Measurements from ENCODE around the gene COQ8A.

COQ8A gene

GRCh38 chr1:226965581-226966440 is 25.7 kb downstream of the COQ8A start:
- H3K4me3 ChIP-seq (ENCODE audit: low read length), result no peak overlapping the region
- no peak for TF ChIP-seq ZNF274 (IDR thresholded peaks at IDR 0.05; ENCODE audit: low read depth, low read length)

GRCh38 chr1:226966683-226967082 is 26.6 kb downstream of the COQ8A start:
- H3K4me3 ChIP-seq (ENCODE audit: low read length), result no peak overlapping the region
- no peak for TF ChIP-seq ZNF274 (IDR thresholded peaks at IDR 0.05; ENCODE audit: low read depth, low read length)

GRCh38 chr1:226967665-226968064 is 27.6 kb downstream of the COQ8A start:
- no peak overlapping the region for H3K4me3 ChIP-seq (ENCODE audit: low read length)
- no peak for TF ChIP-seq ZNF274 (IDR thresholded peaks at IDR 0.05; ENCODE audit: low read depth, low read length)

- H3K4me3 ChIP-seq (ENCODE audit: low read length), result no peak overlapping the region
- no peak for TF ChIP-seq ZNF274 (IDR thresholded peaks at IDR 0.05; ENCODE audit: low read depth, low read length)
Measured at GRCh38 chr1:226971765-226972164, 31.7 kb downstream of the COQ8A start.

- no peak overlapping the region for H3K4me3 ChIP-seq (ENCODE audit: low read length)
- no peak for TF ChIP-seq ZNF274 (IDR thresholded peaks at IDR 0.05; ENCODE audit: low read depth, low read length)
Measured at GRCh38 chr1:226972931-226973330, 32.8 kb downstream of the COQ8A start.

GRCh38 chr1:226973371-226973897 is 33.3 kb downstream of the COQ8A start:
- H3K4me3 ChIP-seq (ENCODE audit: low read length), result no peak overlapping the region
- TF ChIP-seq ZNF274 (IDR thresholded peaks at IDR 0.05; ENCODE audit: low read depth, low read length), result no peak

- H3K4me3 ChIP-seq (ENCODE audit: low read length), result no peak overlapping the region
Measured at GRCh38 chr1:226973898-226974543, 33.9 kb downstream of the COQ8A start.

GRCh38 chr1:226974544-226975258 is 34.6 kb downstream of the COQ8A start:
- no peak overlapping the region for H3K4me3 ChIP-seq (ENCODE audit: low read length)
- TF ChIP-seq ZNF274 (IDR thresholded peaks at IDR 0.05; ENCODE audit: low read depth, low read length), result no peak

More at GRCh38 chr1:226973898-226974543, 33.9 kb downstream of the COQ8A start:
- TF ChIP-seq ZNF274 (IDR thresholded peaks at IDR 0.05; ENCODE audit: low read depth, low read length), result no peak

- TF ChIP-seq ZNF274 (IDR thresholded peaks at IDR 0.05; ENCODE audit: low read depth, low read length), result no peak
- no peak overlapping the region for H3K4me3 ChIP-seq (ENCODE audit: low read length)
Measured at GRCh38 chr1:226975259-226976250, 35.5 kb downstream of the COQ8A start.

GRCh38 chr1:226976276-226976977 is 36.3 kb downstream of the COQ8A start:
- TF ChIP-seq ZNF274 (IDR thresholded peaks at IDR 0.05; ENCODE audit: low read depth, low read length), result no peak
- H3K4me3 ChIP-seq (ENCODE audit: low read length), result no peak overlapping the region

- no peak for TF ChIP-seq ZNF274 (IDR thresholded peaks at IDR 0.05; ENCODE audit: low read depth, low read length)
- H3K4me3 ChIP-seq (ENCODE audit: low read length), result no peak overlapping the region
Measured at GRCh38 chr1:226976978-226977642, 37.0 kb downstream of the COQ8A start.
